Neuron (in vitro differentiated cells): ENCODE results near the gene THEMIS.

ENCODE experiments used
- H2AFZ ChIP-seq: one replicate; pipeline ENCODE4 v1.6.1; 2013; ENCODE audit warnings: low read depth, mild to moderate bottlenecking, inconsistent platforms, low read length, moderate library complexity
- H3K27me3 ChIP-seq: one replicate; pipeline ENCODE4 v1.6.1; 2013; ENCODE audit warnings: low read length; ENCODE audit not compliant: insufficient read depth
- H3K36me3 ChIP-seq: one replicate; pipeline ENCODE4 v1.6.1; 2013; ENCODE audit warnings: low read length; ENCODE audit not compliant: insufficient read depth
- H3K4me1 ChIP-seq: one replicate; pipeline ENCODE4 v1.6.1; 2013; ENCODE audit warnings: low read length; ENCODE audit not compliant: insufficient read depth
- H3K4me3 ChIP-seq: 2 replicates; pipeline ENCODE4 v1.5.1; 2013; ENCODE audit warnings: mild to moderate bottlenecking, low read length, moderate library complexity
- H3K9me3 ChIP-seq: one replicate; pipeline ENCODE4 v1.6.1; 2013; ENCODE audit warnings: low read length

Gene THEMIS

GRCh38 chr6:127868338-127868737 is 32.5 kb downstream of the THEMIS start:
- H3K4me3 ChIP-seq, result no peak overlapping the region
- no peaks in the 10 kb centered on the region for H3K27me3 ChIP-seq
- H3K9me3 ChIP-seq, result no peaks in the 10 kb centered on the region
- H2AFZ ChIP-seq, result no peak overlapping the region
- H3K36me3 ChIP-seq, result no peaks in the 10 kb centered on the region
- H3K4me1 ChIP-seq, result peaks cover 6% of the 10 kb centered on the region

GRCh38 chr6:127866766-127867165 is 34.1 kb downstream of the THEMIS start:
- Histone ChIP-seq H3K4me1 (peaks cover 6% of the 10 kb centered on the region), H3K4me3 (no peak overlapping the region), H2AFZ (no peak overlapping the region), H3K27me3 (no peaks in the 10 kb centered on the region), H3K36me3 (no peaks in the 10 kb centered on the region), H3K9me3 (no peaks in the 10 kb centered on the region)

- no peaks in the 10 kb centered on the region for H3K27me3 ChIP-seq
- no peaks in the 10 kb centered on the region for H3K36me3 ChIP-seq
- no peak overlapping the region for H2AFZ ChIP-seq
- no peak overlapping the region for H3K4me3 ChIP-seq
- no peaks in the 10 kb centered on the region for H3K9me3 ChIP-seq
- peaks cover 6% of the 10 kb centered on the region for H3K4me1 ChIP-seq
These were observed 35.8 kb downstream of the THEMIS start for GRCh38 chr6:127865108-127865507.

GRCh38 chr6:127864701-127865100 is 36.2 kb downstream of the THEMIS start:
- no peaks in the 10 kb centered on the region for H3K9me3 ChIP-seq
- no peak overlapping the region for H2AFZ ChIP-seq
- peaks cover 2% of the 10 kb centered on the region for H3K4me1 ChIP-seq
- H3K27me3 ChIP-seq, result no peaks in the 10 kb centered on the region
- H3K4me3 ChIP-seq, result no peak overlapping the region
- H3K36me3 ChIP-seq, result no peaks in the 10 kb centered on the region

GRCh38 chr6:127860723-127861122 is 40.1 kb downstream of the THEMIS start:
- Histone ChIP-seq H3K27me3 (no peaks in the 10 kb centered on the region), H3K4me3 (no peak overlapping the region), H3K4me1 (no peaks in the 10 kb centered on the region), H3K9me3 (no peaks in the 10 kb centered on the region), H3K36me3 (no peaks in the 10 kb centered on the region), H2AFZ (no peak overlapping the region)

- Histone ChIP-seq H3K36me3 (no peaks in the 10 kb centered on the region), H3K27me3 (no peaks in the 10 kb centered on the region), H3K4me1 (no peaks in the 10 kb centered on the region), H3K9me3 (no peaks in the 10 kb centered on the region), H2AFZ (no peak overlapping the region), H3K4me3 (no peak overlapping the region)
These were observed 40.9 kb downstream of the THEMIS start for GRCh38 chr6:127859956-127860355.

GRCh38 chr6:127858727-127859391 is 42.0 kb downstream of the THEMIS start:
- Histone ChIP-seq H3K4me1 (no peaks in the 10 kb centered on the region), H3K27me3 (no peaks in the 10 kb centered on the region), H3K4me3 (no peak overlapping the region), H2AFZ (no peak overlapping the region), H3K36me3 (no peaks in the 10 kb centered on the region), H3K9me3 (no peaks in the 10 kb centered on the region)

DNA sequence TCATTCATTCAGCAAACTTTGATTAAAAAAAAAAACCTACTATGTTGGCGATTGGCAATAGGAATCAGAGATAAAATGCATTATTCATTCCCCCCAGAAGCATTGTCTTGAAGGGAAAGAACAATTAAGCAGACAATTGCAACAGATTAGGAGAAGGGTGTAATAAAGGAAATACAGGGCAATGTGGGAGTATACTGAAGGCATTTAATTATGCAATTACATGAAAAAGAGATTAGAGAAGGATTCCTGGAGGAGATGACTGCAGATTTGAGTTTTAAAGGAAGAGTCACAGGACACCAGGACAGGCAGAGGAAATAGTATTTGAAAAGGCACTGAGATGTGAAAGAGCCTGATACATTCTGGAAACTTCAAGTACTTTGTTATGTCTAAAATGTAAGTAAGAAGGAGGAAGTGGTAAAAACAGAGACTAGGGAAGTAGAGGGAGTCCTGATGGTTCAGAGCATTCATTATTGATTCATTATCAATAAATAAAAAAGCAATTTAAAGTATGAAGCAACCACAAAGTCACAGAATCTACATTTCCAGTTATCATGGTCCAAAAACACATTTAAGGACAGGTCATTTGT is 43.7 kb downstream of the THEMIS start:
- Histone ChIP-seq H2AFZ (no peak overlapping the region), H3K9me3 (no peaks in the 10 kb centered on the region), H3K4me1 (no peaks in the 10 kb centered on the region), H3K27me3 (no peaks in the 10 kb centered on the region), H3K36me3 (no peaks in the 10 kb centered on the region), H3K4me3 (no peak overlapping the region)

DNA sequence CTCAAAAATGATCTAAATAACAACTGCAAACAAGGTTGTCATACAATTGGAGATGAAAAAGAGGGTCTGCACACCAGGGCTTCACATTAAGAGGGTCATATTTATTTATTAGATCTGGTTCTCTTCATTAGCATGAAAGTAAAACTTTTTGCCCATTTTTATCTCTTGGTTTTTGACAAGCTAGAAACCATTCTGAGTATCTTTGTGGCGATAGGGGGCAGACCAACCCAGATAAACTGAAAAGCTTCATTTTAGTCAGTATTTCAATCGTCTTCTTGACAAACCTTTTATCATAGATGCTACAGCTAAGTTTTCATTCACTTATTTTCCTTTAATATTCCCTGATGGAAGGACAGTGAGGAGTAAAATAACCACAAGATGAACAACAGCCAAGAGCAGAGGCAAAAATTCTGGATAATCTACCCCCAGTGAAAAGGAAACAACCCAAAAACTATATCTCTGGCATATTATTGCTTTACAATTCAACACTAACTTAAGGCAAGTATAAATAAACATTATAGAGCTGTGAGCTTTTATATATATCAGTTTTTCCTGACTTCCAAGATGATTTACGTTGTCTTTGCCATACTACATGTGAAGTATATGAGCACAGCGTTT is 45.2 kb downstream of the THEMIS start:
- no peak overlapping the region for H2AFZ ChIP-seq
- no peak overlapping the region for H3K4me3 ChIP-seq
- H3K4me1 ChIP-seq, result no peaks in the 10 kb centered on the region
- H3K9me3 ChIP-seq, result no peaks in the 10 kb centered on the region
- H3K27me3 ChIP-seq, result no peaks in the 10 kb centered on the region
- no peaks in the 10 kb centered on the region for H3K36me3 ChIP-seq

- no peaks in the 10 kb centered on the region for H3K4me1 ChIP-seq
- H3K36me3 ChIP-seq, result no peaks in the 10 kb centered on the region
- no peaks in the 10 kb centered on the region for H3K9me3 ChIP-seq
- no peaks in the 10 kb centered on the region for H3K27me3 ChIP-seq
- H3K4me3 ChIP-seq, result no peak overlapping the region
- no peak overlapping the region for H2AFZ ChIP-seq
These were observed 46.8 kb downstream of the THEMIS start for GRCh38 chr6:127854009-127854408.

- Histone ChIP-seq H3K9me3 (no peaks in the 10 kb centered on the region), H3K4me1 (no peaks in the 10 kb centered on the region), H3K4me3 (no peak overlapping the region), H3K27me3 (no peaks in the 10 kb centered on the region), H3K36me3 (no peaks in the 10 kb centered on the region), H2AFZ (no peak overlapping the region)
These were observed 49.7 kb downstream of the THEMIS start for GRCh38 chr6:127851197-127851596.

DNA sequence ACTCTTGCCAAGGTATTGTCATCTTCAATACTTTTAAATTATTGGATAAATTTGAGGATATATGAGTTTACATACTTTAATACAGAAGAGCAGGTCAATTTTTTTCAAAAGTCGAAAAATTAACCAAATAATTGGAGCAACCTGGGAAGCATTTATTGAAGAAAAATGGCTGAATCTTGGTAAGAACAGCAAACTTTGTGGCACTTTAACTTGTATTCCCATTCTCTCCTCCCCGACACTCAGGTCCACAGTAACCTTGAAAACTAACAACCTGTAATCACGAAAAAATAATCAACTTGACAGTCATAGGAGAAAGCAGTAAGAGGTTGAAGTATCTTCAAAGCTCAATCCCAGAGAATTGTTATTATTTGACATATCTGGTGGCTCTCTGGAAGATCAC is 55.6 kb downstream of the THEMIS start:
- no peaks in the 10 kb centered on the region for H3K9me3 ChIP-seq
- no peak overlapping the region for H3K4me3 ChIP-seq
- H3K27me3 ChIP-seq, result no peaks in the 10 kb centered on the region
- H3K36me3 ChIP-seq, result no peaks in the 10 kb centered on the region
- no peak overlapping the region for H2AFZ ChIP-seq
- no peaks in the 10 kb centered on the region for H3K4me1 ChIP-seq

DNA sequence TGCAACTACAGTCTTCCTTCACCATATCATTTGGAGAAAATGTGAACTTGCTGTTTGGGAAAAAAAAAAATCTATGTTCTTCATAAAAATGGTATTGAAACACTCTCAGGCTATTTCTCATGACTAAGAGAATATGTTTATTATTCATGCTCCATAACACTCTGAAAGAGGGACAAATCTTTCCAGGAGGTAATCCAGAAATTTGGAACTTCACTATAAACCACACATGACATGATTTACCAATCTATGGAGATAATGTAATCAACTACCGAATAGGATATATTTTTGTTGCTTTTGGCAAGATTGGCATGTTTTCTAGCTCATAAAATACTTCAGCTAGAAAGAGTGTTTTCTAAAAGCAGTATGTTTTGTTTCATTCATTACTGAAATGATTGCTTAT is 56.3 kb downstream of the THEMIS start:
- no peaks in the 10 kb centered on the region for H3K36me3 ChIP-seq
- H3K27me3 ChIP-seq, result no peaks in the 10 kb centered on the region
- H3K4me3 ChIP-seq, result no peak overlapping the region
- H2AFZ ChIP-seq, result no peak overlapping the region
- no peaks in the 10 kb centered on the region for H3K4me1 ChIP-seq
- no peaks in the 10 kb centered on the region for H3K9me3 ChIP-seq
